MM.1S (cell line): ENCODE results near the gene ENC1.

ENCODE experiments used
- DNase-seq: peaks from one replicate; pipeline ENCODE4 v3.0.0-alpha.2; 2015
- H2AFZ ChIP-seq: fragments of 300-600 bp; sonication (generic); 2 replicates; pipeline ENCODE4 v1.6.0; 2016; ENCODE audit warnings: antibody characterized with exemption, low read length
- H3F3A ChIP-seq: fragments of 300-600 bp; sonication (generic); 2 replicates; pipeline ENCODE4 v1.6.1; 2016; ENCODE audit warnings: mild to moderate bottlenecking, antibody characterized with exemption, low read length, moderate library complexity, mixed read lengths; ENCODE audit not compliant: insufficient read depth
- H3K27ac ChIP-seq: fragments of 300-600 bp; sonication (generic); 2 replicates; pipeline ENCODE4 v1.5.1; 2016; ENCODE audit warnings: mild to moderate bottlenecking, low read length
- H3K27me3 ChIP-seq: fragments of 300-600 bp; sonication (generic); replicated peaks from 2 replicates; pipeline ENCODE4 v1.6.0; 2016; ENCODE audit warnings: low read length; ENCODE audit not compliant: insufficient read depth
- H3K36me3 ChIP-seq: fragments of 300-600 bp; sonication (generic); replicated peaks from 2 replicates; pipeline ENCODE4 v1.6.1; 2016; ENCODE audit warnings: mild to moderate bottlenecking, low read length, mixed read lengths; ENCODE audit not compliant: insufficient read depth
- H3K4me1 ChIP-seq: fragments of 300-600 bp; sonication (generic); 2 replicates; pipeline ENCODE4 v1.6.1; 2016; ENCODE audit warnings: low read length, mixed read lengths
- H3K4me2 ChIP-seq: fragments of 300-600 bp; sonication (generic); 2 replicates; pipeline ENCODE4 v1.6.0; 2016; ENCODE audit warnings: low read depth, low read length
- H3K4me3 ChIP-seq: fragments of 300-600 bp; sonication (generic); 2 replicates; pipeline ENCODE4 v1.5.1; 2016; ENCODE audit warnings: low read length, mixed read lengths
- H3K79me2 ChIP-seq: fragments of 300-600 bp; sonication (generic); 2 replicates; pipeline ENCODE4 v1.6.1; 2016; ENCODE audit warnings: mixed run types, low read length, mixed read lengths
- H3K9ac ChIP-seq: fragments of 300-600 bp; sonication (generic); 2 replicates; pipeline ENCODE4 v1.6.1; 2016; ENCODE audit warnings: low read length, mixed read lengths
- H3K9me2 ChIP-seq: fragments of 300-600 bp; sonication (generic); replicated peaks from 2 replicates; pipeline ENCODE4 v1.6.1; 2016; ENCODE audit warnings: mild to moderate bottlenecking, low read length, mixed read lengths; ENCODE audit not compliant: insufficient read depth
- H3K9me3 ChIP-seq: fragments of 300-600 bp; sonication (generic); replicated peaks from 2 replicates; pipeline ENCODE4 v1.6.1; 2016; ENCODE audit warnings: mild to moderate bottlenecking, low read length, mixed read lengths; ENCODE audit not compliant: insufficient read depth
- H4K20me1 ChIP-seq: fragments of 300-600 bp; sonication (generic); 2 replicates; pipeline ENCODE4 v1.6.1; 2016; ENCODE audit warnings: mild to moderate bottlenecking, low read length, moderate library complexity, mixed read lengths; ENCODE audit not compliant: insufficient read depth
- EZH2 ChIP-seq: fragments of 300-600 bp; sonication (generic); optimal IDR thresholded peaks from 2 replicates; pipeline ENCODE3; 2017; ENCODE audit warnings: low read depth, mild to moderate bottlenecking, antibody characterized with exemption, low read length, mixed read lengths
- EZH2phosphoT487 ChIP-seq: fragments of 300-600 bp; sonication (generic); IDR thresholded peaks from 2 replicates; pipeline ENCODE4 v1.6.1; 2018; ENCODE audit warnings: antibody characterized with exemption, low read length
- TF ChIP-seq, protein P1 (sequence below): fragments of 300-600 bp; sonication (generic); IDR thresholded peaks from 2 replicates; pipeline ENCODE4 v1.5.1; 2016; ENCODE audit warnings: antibody characterized with exemption, low read length, mixed read lengths

ENC1 gene

DNA sequence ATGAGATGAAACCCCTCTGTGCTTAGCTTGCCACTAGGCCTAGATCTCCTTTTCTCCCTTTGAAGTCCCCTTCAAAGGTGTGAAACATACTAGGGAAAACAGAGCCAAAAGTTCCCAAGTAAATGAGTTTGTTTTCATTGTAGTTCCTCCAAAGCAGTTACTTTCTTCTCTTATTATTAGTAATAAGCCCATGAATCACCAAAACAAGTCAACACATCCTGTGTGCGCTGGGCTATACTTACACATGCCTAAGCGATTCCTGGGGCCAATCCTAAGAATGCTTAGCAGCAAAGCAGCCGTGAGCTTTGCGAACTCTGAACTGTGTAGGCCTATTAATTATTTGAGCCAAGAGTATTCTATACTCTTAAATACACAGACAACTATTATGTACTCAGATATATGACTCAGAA lies 7.6 kb downstream of the ENC1 start:
- Histone ChIP-seq H3K36me3 (no peaks in the 10 kb centered on the region), H3K79me2 (peaks cover 21% of the 10 kb centered on the region), H3K4me1 (0 out of 2 replicates have a peak, but pooled peaks cover 2% of the 10 kb centered on the region), H3K27me3 (no peaks in the 10 kb centered on the region), H4K20me1 (no peaks in the 10 kb centered on the region), H3K4me3 (no peak overlapping the region), H3F3A (no peaks in the 10 kb centered on the region), H3K9me3 (no peaks in the 10 kb centered on the region), H3K9me2 (no peaks in the 10 kb centered on the region), H3K27ac (no peak overlapping the region), H3K9ac (no peak overlapping the region), H2AFZ (no peak overlapping the region), H3K4me2 (no peak overlapping the region)
- TF ChIP-seq EZH2 (no peak), EZH2phosphoT487 (no peak)
- TF ChIP-seq, protein P1, sequence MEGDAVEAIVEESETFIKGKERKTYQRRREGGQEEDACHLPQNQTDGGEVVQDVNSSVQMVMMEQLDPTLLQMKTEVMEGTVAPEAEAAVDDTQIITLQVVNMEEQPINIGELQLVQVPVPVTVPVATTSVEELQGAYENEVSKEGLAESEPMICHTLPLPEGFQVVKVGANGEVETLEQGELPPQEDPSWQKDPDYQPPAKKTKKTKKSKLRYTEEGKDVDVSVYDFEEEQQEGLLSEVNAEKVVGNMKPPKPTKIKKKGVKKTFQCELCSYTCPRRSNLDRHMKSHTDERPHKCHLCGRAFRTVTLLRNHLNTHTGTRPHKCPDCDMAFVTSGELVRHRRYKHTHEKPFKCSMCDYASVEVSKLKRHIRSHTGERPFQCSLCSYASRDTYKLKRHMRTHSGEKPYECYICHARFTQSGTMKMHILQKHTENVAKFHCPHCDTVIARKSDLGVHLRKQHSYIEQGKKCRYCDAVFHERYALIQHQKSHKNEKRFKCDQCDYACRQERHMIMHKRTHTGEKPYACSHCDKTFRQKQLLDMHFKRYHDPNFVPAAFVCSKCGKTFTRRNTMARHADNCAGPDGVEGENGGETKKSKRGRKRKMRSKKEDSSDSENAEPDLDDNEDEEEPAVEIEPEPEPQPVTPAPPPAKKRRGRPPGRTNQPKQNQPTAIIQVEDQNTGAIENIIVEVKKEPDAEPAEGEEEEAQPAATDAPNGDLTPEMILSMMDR: no peak
- DNase-seq: no peak

GRCh38 chr5:74631081-74631953 lies 9.2 kb downstream of the ENC1 start:
- no peaks in the 10 kb centered on the region for H3K9me2 ChIP-seq
- TF ChIP-seq EZH2: no peak
- TF ChIP-seq EZH2phosphoT487: no peak
- TF ChIP-seq, protein P1: no peak
- no peak overlapping the region for H3K9ac ChIP-seq
- no peaks in the 10 kb centered on the region for H3K36me3 ChIP-seq
- H3K79me2 ChIP-seq: peaks cover 4% of the 10 kb centered on the region; the same call in 1 of the 2 replicates
- H3K9me3 ChIP-seq: no peaks in the 10 kb centered on the region
- no peaks in the 10 kb centered on the region for H3K4me1 ChIP-seq
- H3K27me3 ChIP-seq: no peaks in the 10 kb centered on the region
- no peak for DNase-seq
- no peak overlapping the region for H3K27ac ChIP-seq
- H3K4me2 ChIP-seq: no peak overlapping the region
- no peaks in the 10 kb centered on the region for H3F3A ChIP-seq
- no peak overlapping the region for H2AFZ ChIP-seq
- H4K20me1 ChIP-seq: no peaks in the 10 kb centered on the region
- no peak overlapping the region for H3K4me3 ChIP-seq

GRCh38 chr5:74630453-74631066 lies 10.0 kb downstream of the ENC1 start:
- no peaks in the 10 kb centered on the region for H3K9me2 ChIP-seq
- no peaks in the 10 kb centered on the region for H3F3A ChIP-seq
- H3K9me3 ChIP-seq: no peaks in the 10 kb centered on the region
- no peak overlapping the region for H3K9ac ChIP-seq
- H2AFZ ChIP-seq: no peak overlapping the region
- no peaks in the 10 kb centered on the region for H3K27me3 ChIP-seq
- no peaks in the 10 kb centered on the region; the same call in 1 of the 2 replicates for H3K79me2 ChIP-seq
- TF ChIP-seq, protein P1: no peak
- TF ChIP-seq EZH2 (no peak), EZH2phosphoT487 (no peak)
- no peak overlapping the region for H3K27ac ChIP-seq
- DNase-seq: no peak
- H3K36me3 ChIP-seq: no peaks in the 10 kb centered on the region
- H4K20me1 ChIP-seq: no peaks in the 10 kb centered on the region
- H3K4me1 ChIP-seq: no peaks in the 10 kb centered on the region
- no peak overlapping the region for H3K4me2 ChIP-seq
- H3K4me3 ChIP-seq: no peak overlapping the region
